Tongue (tissue), 2 donors: ENCODE results near the gene RNF14. TPM values are rescaled to one million over a fixed set of nuclear protein-coding genes. Genes with fewer than 3 reads are reported as not detected.
A peak's percentile ranks its signal among the peaks of the same experiment; 100 is the strongest.

Source experiments
- DNase-seq: peaks from one replicate; pipeline ENCODE4 v3.0.0-alpha.2; 2015
- total RNA-seq: library from RNA; depleted of rRNA; stranded (reverse); fragments of >200 nt; gene quantifications from one replicate; pipeline ENCODE4 v1.2.3, GENCODE V29; 2014

Gene RNF14
- total RNA-seq, 1 donor from 2014 or later = 79.0 TPM

- DNase-seq = no peak
Observed at GRCh38 chr5:141982626-141983025, 13.7 kb downstream of the RNF14 start.

GRCh38 chr5:141986072-141986471 is 17.2 kb downstream of the RNF14 start:
- DNase-seq = no peak

DNA sequence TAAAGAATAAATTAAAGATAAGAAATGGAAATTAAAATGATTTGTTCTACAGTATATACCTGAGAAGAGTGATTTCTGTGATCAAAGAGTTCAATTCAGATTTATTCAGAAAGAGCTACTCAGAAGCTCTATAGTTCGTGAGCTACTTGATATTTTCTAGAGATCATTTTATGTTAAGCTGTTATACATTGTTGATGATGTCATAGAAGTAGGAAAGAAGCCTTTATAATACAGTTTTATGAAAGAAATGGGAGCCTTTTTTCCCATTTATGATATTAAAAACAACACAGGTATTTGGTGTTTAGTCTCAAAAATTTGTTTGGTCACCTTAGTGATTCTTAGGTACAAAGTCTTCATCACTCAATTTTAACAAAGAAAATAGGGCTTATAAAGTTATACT is 20.8 kb downstream of the RNF14 start:
- DNase-seq = no peak

DNA sequence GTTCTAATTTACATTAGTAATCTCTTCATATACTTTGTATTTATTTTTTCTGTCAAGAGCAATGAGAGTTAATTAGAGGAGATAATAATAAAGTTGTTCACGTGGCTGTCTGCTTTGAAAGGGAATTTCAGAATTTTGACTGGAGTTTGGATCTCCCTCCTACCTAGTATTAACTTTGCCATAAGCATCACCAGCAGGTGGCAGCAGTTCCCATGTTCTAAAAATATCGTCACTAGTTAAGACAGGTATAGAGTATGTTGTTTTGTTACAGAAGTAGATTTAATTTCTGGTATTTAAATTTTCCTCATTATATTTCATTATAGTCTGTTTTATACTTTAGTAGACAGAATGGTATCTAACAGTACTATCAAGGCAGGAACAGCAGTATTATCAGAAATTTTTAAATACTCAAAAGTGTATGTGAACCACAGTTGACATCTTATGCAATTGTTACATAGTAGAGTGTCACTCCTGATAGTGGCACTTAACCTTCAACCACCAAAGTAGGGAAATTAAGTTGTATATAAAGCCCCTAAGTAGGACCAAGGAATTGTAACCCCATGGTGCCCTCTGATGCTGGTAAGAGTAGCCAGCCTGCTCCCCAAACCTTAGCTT is 23.6 kb downstream of the RNF14 start:
- peak; percentile 90 for DNase-seq

DNA sequence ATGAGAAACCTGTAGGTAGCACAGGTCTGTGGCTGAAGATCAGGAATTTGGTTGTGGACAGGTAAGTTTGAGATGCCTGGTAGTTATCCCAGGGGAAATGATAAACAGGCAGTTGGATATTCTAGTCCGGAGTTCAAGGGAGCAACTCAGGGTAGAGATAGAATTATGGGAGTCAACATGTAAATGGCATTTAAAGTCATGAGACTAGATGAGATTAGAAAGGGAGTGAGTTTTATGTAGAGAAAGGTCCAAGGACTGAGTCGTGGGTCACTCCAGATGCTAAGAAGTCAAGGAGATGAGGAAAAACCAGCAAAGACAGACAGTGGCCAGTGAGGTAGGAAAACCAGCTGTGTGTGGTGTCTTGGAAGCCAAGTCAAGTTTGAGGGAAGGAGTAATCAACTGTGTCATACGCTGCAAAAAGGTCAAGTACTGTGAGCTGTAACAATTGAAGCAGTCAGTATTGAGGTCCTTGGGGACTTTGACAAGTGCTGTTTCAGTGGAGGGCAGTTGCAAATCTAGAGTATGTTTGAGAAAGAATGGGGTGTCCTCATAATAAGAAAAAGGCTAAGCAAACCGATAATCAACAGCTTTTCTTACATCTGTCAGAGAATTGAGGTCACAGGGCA is 25.7 kb downstream of the RNF14 start:
- no peak for DNase-seq

DNA sequence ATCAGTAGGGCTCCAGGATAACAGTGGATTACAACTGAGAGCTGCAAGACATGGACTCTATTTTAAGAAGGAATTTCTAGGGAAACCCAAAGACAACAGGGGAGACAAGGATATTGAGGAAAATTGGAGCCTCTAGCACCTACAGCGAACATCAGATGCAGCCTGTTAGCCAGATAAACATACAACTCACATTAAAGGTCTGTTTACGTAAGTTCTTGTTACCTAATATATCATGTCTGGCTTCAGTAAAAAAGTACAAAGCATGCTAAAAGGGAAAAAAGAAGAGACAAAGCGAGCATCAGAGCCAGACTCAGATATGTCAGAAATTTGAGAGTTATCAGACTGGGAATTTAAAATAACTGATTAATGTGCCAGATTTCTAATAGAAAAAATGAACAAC is 26.8 kb downstream of the RNF14 start:
- DNase-seq = no peak

- DNase-seq = no peak
Observed at GRCh38 chr5:141997358-141997960, 28.6 kb downstream of the RNF14 start.

GRCh38 chr5:142000173-142000572 is 31.3 kb downstream of the RNF14 start:
- DNase-seq = no peak

DNA sequence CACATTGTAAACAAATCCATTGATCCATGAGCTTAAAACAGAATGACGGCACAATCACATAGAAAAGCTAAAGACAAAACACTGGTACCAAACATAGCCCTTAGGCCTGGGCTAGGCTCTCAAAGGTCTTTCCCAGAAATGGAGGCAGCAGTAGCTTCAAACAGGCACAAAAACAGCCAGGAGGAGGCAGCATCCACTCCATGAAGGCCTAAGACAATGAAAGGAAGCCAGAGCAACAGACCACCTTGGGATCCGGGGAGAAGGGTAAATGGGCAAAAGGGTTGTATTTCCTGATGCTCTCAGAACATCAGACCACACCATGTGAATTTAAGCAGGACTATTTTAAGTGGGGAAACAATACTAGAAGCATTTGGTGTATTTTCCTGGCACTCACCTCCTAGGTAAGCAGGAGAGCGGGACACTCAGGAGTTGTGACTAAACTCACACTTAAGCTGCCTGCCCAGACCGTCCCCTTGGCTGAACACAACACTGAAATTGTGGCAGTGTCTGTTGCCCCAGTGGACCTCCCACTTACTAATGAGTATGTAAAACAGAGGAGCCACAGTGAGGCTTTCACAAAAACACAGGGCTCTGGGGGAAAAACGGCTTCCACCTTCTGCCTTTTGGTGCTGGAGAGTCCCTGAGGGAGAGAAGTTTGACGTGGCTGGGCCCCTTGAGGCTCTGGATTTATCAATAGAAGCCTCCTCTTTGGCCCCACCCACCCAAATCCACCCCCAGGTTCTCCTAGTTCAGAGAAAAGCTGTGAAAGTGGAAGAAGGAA is 32.0 kb downstream of the RNF14 start:
- DNase-seq = no peak

DNA sequence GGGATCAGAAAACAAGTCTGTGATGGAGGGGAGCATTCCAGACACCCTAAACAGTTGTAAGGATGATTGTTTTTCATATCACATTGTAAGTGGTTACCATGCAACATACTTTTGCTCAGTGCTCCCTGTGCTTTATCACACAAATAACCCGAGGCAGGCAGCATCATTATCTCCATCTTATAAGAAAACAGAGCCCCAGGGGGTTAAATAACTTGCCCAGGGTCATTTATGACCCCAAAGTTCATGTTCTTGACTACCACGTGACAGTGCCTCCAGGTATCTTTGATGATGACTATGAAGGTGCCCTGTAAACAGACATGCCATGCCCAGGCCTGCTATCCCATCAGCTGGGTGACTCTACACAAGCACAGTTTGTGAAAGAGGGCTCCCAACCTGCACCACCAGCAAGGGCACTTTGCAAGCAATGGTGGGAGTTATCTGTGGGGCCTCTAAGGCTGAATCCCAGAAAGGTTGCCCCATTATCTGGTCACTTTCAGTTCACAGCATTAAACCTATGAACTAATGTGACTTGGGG is 34.4 kb downstream of the RNF14 start:
- no peak for DNase-seq

- no peak for DNase-seq
Observed at GRCh38 chr5:142006363-142007236, 37.7 kb downstream of the RNF14 start.

DNA sequence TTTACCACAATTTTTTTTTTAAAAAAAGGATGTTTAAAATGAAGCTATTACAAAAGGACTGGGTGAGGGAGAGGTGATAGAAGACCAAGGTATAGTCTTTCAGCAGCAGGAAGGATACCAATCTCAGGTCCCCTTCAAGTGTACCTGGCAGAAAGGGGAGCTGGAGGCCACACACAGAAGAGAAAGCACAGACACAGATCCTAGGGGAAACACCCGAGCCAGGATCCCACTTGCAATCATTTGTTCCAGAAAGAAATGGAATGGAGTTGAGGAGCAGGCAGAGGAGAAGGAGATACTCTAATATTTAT is 38.3 kb downstream of the RNF14 start:
- no peak for DNase-seq

- no peak for DNase-seq
Observed at GRCh38 chr5:142008813-142009212, 39.9 kb downstream of the RNF14 start.

DNA sequence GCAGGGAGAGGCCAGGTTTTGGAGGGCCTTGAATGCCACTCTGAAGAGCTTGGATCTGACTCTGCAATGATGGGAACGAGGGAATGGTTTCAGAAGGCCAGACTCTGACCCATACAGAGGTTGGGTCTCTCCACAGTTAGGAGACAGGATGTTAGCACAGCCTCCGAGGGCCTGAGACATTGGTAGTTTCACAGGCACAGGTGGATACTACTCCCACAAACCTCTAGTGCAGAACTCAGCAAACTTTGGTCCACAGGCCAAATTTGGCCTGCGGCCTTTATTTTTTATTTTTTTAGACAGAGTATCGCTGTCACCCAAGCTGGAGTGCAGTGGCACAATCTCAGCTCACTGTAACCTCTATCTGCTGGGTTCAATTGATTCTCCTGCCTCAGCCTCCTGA is 41.0 kb downstream of the RNF14 start:
- DNase-seq = no peak

DNA sequence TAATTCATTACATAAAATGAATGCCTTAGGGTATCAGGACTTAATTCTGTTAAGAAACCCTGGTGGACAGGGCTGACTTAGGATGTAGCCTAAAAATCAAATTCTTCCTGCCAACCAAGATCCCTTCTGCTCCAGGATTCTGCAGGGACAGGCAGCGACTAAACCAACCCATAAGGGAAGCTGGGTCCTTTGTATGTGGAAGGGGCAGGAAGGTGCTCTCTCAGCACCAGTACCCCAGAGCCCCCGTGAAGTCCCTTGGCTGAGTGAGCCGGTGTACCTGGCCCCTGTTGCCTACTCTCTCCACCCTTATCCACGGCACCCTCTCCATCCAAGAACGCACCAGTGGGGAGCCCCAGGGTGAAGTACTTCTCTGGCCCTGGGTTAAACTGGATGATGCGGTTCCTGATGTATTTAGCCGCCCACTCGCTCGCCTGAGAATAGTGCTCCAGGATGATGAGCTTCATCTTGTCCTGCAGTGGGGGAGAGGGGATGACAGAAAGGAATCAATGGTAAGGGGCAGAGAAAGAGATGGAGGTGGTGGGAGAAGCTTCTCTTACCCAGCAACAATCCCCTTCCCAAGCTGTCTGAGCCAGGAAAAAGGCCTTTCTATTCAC is 42.8 kb downstream of the RNF14 start:
- DNase-seq = no peak

DNA sequence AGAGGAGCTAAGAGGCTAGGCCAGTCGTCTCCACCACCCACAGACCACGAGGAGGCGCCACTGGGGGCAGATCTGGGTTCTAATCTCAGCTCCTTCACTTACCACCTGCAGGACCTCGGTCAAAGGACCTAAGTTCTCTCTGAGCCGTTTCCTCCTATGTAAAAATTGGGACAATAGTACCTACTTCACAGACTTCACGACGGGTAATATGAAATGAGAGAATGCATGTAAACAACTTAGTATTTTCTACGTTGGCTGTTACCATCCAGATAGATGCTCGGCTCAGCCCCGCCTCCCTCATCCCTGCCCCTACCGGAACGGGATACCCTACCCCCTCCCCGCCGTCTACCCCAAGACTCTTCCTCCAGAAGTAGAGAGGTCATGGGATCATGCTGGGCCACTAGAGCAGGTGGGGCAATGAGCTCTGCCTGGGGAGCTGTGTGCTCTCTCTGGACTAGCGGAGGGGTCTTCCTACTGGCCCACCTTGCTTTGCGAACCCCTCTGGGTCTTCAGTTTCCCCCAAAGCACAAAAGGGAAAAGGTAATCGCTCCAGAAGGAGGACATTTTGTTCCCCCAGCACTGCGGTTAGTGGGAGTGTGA is 43.4 kb downstream of the RNF14 start:
- peak; percentile 32 for DNase-seq

DNA sequence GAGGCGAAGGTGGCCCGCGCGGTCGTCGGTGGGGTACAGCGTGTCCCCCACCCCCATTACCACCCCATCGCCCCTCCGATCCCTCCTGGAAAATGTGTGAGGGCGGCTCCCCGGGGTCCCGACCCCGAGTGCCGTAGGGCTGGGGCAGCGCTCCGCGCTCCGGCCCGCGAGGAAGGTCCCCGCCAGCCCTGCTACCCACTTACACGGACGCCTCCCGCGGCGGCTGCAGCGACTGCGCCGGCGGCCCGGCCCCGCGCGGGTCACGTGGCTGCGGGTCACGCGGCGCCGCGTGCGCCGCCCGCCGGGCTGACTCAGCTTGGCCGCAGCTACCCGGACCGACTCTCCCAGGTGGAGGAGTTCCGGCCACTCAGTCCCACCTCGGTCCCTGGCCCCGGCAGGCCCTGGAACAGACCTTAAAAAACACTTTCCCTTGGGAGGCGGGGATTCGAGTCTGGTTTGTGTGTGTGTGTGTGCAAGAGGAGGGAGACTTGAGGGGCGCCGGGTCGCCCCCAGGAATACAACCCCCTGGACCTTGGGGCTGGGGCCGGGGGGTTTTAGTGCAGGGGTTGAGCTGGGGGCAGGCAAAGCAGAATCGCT is 44.0 kb downstream of the RNF14 start, which contains the start of gene GNPDA1:
GNPDA1 (minus strand) TSS at position 236 of the 597 bp plus-strand sequence. CDS start 992 bp downstream, outside the sequence.
- peak; percentile 87 for DNase-seq

DNA sequence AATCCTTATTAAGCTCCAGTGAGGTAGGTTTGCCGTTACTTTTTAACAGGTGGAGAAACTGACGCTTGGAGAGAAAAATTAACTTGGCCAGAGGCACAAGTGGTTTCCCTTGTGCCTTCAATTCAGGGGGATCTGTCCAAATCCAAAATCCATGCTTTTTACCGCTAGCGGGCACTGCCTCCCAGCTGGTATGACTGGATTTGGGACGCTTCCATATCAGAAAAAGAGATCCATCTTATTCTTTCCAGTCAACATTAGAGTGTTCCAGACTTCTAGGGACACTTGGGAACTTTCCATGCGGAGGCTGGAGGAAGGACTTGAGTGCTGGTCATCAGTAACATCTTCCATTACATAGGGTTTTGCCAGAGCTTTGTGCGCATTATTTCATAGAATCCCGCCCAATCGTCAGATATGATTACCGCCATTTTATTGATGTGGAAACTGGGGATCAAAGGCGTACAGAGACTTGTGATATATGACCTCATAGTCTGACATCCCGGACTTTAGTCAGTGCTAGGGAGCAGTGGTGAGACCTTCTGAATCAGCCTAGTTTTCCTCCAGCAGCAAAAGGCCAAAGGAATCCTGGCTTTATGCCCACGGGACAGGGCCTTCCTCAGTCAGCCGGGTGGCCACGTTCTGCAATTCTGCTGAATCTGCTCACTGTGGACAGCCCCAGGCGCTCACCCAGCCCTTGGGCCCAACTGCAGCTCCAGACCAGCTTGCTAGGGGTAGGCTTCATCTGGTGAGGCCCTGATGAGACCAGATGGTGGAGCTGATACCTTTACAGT is 45.0 kb downstream of the RNF14 start:
- DNase-seq = peak; percentile 47

DNA sequence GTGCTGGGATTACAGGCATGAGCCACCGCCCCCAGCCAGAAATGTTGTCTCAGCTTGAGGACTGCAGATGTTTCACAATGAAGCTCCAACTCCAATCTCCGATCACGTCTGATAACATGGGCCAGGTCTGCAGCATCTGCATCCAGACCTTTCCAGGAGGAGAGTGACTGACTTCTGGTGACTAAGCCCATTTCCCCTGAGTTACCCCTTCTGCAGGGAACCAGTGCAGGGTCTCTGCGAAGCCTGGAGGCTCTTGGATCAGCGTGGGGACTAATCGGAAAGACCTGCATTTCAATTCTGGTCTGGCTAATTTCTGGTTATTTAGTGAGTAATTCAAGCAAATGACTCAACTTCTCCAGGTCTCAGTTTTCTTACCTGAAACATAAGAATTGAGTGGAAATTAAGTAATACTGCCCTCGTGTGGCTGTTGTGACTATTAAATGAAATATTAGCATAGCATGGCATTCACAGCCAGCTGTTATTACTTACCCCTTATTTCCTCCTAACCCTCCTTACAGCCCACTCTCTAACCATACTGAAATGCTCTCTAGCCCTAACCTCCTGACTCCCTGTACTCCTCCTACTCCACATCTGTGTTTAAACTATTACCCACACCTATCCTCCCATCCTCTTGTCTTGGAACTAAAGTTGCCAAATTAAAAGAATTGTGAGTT is 46.1 kb downstream of the RNF14 start:
- DNase-seq = peak; percentile 68
